GM21737 (cell line): ENCODE measurements around the gene SMIM24.
"Not testable (repeated sequence)": the region's sequence is repeated elsewhere in the genome, so short reads cannot be mapped to it uniquely, and the experiment has no call there.

ENCODE experiments used
- ATAC-seq: cut with Tn5 transposase; IDR thresholded peaks from one replicate; pipeline ENCODE4 v1.9.1; 2021; ENCODE audit warnings: mild to moderate bottlenecking, moderate library complexity; ENCODE audit not compliant: unreplicated experiment

SMIM24 gene

GRCh38 chr19:3480383-3481091 is at the start of gene SMIM24:
SMIM24 (minus strand) TSS chr19:3480525; CDS start chr19:3480463, 62 bp downstream.
- ATAC-seq = no peak

GRCh38 chr19:3529299-3529698 is 49.0 kb upstream of the SMIM24 start:
- ATAC-seq = not testable (repeated sequence)

- no peak for ATAC-seq
Observed at GRCh38 chr19:3528539-3529211, 48.4 kb upstream of the SMIM24 start.

- ATAC-seq = no peak
Observed at GRCh38 chr19:3528080-3528479, 47.8 kb upstream of the SMIM24 start.

- no peak for ATAC-seq
Observed at GRCh38 chr19:3527238-3527910, 47.0 kb upstream of the SMIM24 start.

- ATAC-seq = no peak
Observed at GRCh38 chr19:3526507-3527237, 46.3 kb upstream of the SMIM24 start.

- no peak for ATAC-seq
Observed at GRCh38 chr19:3524904-3525451, 44.7 kb upstream of the SMIM24 start.

GRCh38 chr19:3524078-3524842 is 43.9 kb upstream of the SMIM24 start:
- no peak for ATAC-seq

GRCh38 chr19:3523361-3524077 is 43.2 kb upstream of the SMIM24 start:
- no peak for ATAC-seq

GRCh38 chr19:3522421-3523360 is 42.4 kb upstream of the SMIM24 start:
- no peak for ATAC-seq

- ATAC-seq = no peak
Observed at GRCh38 chr19:3521104-3521445, 40.8 kb upstream of the SMIM24 start.

GRCh38 chr19:3520166-3521103 is 40.1 kb upstream of the SMIM24 start:
- no peak for ATAC-seq

- no peak for ATAC-seq
Observed at GRCh38 chr19:3519126-3519525, 38.8 kb upstream of the SMIM24 start.

GRCh38 chr19:3518659-3519058 is 38.3 kb upstream of the SMIM24 start:
- ATAC-seq = no peak

GRCh38 chr19:3518255-3518654 is 37.9 kb upstream of the SMIM24 start:
- ATAC-seq = no peak

- no peak for ATAC-seq
Observed at GRCh38 chr19:3517638-3518037, 37.3 kb upstream of the SMIM24 start.

- ATAC-seq = no peak
Observed at GRCh38 chr19:3516675-3517207, 36.4 kb upstream of the SMIM24 start.
